ENCODE results near the gene DNAH3. TPM values are rescaled to one million over a fixed set of nuclear protein-coding genes. Genes with fewer than 3 reads are reported as not detected.
A peak's percentile ranks its signal among the peaks of the same experiment; 100 is the strongest.

DNAH3 gene
- total and polyA plus RNA-seq, 2 of the 13 experiments (the other 11 are each of a cell fraction or from before 2014, with no cell fraction given) = 0.07 to 0.08 TPM

DNA sequence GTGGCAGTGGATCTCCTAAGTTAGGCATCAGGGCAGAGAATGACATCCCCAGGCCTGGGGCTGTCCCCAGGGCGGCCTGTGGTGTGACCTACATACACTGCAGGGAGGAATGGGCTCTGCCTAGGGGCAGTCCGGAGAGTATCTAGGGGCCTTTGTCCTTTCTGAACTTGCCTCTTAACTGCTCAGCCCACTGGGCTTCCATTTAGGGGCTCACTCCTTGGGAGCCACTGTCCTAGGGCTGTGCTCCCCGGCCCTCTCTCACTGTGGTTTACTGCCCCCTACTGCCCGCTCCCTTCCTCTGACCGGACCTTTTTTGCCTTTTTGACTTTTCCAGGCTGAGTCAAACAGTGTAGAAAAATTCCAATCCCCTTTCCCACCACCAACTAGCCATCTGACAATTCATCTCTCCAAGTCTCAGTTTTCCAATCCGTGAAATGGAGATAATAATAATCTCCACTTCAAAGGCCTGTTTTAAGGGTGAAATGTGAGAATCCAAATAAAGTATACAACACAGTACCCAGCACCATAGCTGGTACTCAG, 66.8 kb downstream of the DNAH3 start (continued):
- TF ChIP-seq FOXM1 (CRISPR knock-in tag; IDR thresholded peaks at IDR 0.05) (no peak), SALL1 (CRISPR knock-in tag; IDR thresholded peaks at IDR 0.05) (0 out of 2 replicates have a peak, but pooled peaks have one; percentile 37), KMT2A (CRISPR knock-in tag; IDR thresholded peaks at IDR 0.05) (0 out of 2 replicates have a peak, but pooled peaks have one; percentile 22), IRF2 (CRISPR knock-in tag; IDR thresholded peaks at IDR 0.05) (0 out of 2 replicates have a peak, but pooled peaks have one; percentile 26), CREM (IDR thresholded peaks at IDR 0.05) (no peak), CREM (CRISPR knock-in tag; IDR thresholded peaks at IDR 0.05) (no peak), MAFK (conservative IDR thresholded peaks at IDR 0.05 in 1 of 2, IDR thresholded peaks at IDR 0.05 in 1 of 2; ENCODE audit: low read length in 2 of 2) (peak in 1 of 2 experiments; percentile 11; a peak in 1 of 4 replicates), FOSL2 (CRISPR knock-in tag; IDR thresholded peaks at IDR 0.05) (peak; percentile 73), NFIC (IDR thresholded peaks at IDR 0.05; ENCODE audit: low read length) (no peak), PAX8 (CRISPR knock-in tag; IDR thresholded peaks at IDR 0.05; ENCODE audit: borderline replicate concordance) (no peak), ZNF451 (CRISPR knock-in tag; IDR thresholded peaks at IDR 0.05) (no peak), ZNF3 (CRISPR knock-in tag; IDR thresholded peaks at IDR 0.05) (peak; percentile 88), ZNF629 (CRISPR knock-in tag; conservative IDR thresholded peaks at IDR 0.05) (peak; percentile 96), ZBTB34 (CRISPR knock-in tag; IDR thresholded peaks at IDR 0.05) (no peak)
- TF ChIP-seq, protein P1, sequence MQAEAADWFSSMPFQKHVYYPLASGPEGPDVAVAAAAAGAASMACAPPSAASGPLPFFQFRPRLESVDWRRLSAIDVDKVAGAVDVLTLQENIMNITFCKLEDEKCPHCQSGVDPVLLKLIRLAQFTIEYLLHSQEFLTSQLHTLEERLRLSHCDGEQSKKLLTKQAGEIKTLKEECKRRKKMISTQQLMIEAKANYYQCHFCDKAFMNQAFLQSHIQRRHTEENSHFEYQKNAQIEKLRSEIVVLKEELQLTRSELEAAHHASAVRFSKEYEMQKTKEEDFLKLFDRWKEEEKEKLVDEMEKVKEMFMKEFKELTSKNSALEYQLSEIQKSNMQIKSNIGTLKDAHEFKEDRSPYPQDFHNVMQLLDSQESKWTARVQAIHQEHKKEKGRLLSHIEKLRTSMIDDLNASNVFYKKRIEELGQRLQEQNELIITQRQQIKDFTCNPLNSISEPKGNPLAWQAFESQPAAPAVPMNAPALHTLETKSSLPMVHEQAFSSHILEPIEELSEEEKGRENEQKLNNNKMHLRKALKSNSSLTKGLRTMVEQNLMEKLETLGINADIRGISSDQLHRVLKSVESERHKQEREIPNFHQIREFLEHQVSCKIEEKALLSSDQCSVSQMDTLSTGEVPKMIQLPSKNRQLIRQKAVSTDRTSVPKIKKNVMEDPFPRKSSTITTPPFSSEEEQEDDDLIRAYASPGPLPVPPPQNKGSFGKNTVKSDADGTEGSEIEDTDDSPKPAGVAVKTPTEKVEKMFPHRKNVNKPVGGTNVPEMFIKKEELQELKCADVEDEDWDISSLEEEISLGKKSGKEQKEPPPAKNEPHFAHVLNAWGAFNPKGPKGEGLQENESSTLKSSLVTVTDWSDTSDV (CRISPR knock-in tag; IDR thresholded peaks at IDR 0.05) = no peak
- TF ChIP-seq, protein P2, sequence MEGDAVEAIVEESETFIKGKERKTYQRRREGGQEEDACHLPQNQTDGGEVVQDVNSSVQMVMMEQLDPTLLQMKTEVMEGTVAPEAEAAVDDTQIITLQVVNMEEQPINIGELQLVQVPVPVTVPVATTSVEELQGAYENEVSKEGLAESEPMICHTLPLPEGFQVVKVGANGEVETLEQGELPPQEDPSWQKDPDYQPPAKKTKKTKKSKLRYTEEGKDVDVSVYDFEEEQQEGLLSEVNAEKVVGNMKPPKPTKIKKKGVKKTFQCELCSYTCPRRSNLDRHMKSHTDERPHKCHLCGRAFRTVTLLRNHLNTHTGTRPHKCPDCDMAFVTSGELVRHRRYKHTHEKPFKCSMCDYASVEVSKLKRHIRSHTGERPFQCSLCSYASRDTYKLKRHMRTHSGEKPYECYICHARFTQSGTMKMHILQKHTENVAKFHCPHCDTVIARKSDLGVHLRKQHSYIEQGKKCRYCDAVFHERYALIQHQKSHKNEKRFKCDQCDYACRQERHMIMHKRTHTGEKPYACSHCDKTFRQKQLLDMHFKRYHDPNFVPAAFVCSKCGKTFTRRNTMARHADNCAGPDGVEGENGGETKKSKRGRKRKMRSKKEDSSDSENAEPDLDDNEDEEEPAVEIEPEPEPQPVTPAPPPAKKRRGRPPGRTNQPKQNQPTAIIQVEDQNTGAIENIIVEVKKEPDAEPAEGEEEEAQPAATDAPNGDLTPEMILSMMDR (CRISPR knock-in tag; IDR thresholded peaks at IDR 0.05) = peak; percentile 96
- TF ChIP-seq, protein P3, sequence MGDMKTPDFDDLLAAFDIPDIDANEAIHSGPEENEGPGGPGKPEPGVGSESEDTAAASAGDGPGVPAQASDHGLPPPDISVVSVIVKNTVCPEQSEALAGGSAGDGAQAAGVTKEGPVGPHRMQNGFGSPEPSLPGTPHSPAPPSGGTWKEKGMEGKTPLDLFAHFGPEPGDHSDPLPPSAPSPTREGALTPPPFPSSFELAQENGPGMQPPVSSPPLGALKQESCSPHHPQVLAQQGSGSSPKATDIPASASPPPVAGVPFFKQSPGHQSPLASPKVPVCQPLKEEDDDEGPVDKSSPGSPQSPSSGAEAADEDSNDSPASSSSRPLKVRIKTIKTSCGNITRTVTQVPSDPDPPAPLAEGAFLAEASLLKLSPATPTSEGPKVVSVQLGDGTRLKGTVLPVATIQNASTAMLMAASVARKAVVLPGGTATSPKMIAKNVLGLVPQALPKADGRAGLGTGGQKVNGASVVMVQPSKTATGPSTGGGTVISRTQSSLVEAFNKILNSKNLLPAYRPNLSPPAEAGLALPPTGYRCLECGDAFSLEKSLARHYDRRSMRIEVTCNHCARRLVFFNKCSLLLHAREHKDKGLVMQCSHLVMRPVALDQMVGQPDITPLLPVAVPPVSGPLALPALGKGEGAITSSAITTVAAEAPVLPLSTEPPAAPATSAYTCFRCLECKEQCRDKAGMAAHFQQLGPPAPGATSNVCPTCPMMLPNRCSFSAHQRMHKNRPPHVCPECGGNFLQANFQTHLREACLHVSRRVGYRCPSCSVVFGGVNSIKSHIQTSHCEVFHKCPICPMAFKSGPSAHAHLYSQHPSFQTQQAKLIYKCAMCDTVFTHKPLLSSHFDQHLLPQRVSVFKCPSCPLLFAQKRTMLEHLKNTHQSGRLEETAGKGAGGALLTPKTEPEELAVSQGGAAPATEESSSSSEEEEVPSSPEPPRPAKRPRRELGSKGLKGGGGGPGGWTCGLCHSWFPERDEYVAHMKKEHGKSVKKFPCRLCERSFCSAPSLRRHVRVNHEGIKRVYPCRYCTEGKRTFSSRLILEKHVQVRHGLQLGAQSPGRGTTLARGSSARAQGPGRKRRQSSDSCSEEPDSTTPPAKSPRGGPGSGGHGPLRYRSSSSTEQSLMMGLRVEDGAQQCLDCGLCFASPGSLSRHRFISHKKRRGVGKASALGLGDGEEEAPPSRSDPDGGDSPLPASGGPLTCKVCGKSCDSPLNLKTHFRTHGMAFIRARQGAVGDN (CRISPR knock-in tag; IDR thresholded peaks at IDR 0.05) = 0 out of 2 replicates have a peak, but pooled peaks have one; percentile 24

Measured in HepG2 (cell line).